GM18517 (cell line): Measurements from ENCODE around the gene UGGT1.

Experiments used
- ATAC-seq: cut with Tn5 transposase; IDR thresholded peaks from one replicate; pipeline ENCODE4 v1.9.1; 2021; ENCODE audit warnings: mild to moderate bottlenecking, moderate library complexity; ENCODE audit not compliant: unreplicated experiment

UGGT1 gene

GRCh38 chr2:128214251-128214650 lies 123.3 kb downstream of the UGGT1 start:
- ATAC-seq, result no peak

- no peak for ATAC-seq
These were observed 124.0 kb downstream of the UGGT1 start for GRCh38 chr2:128214866-128215460.

- no peak for ATAC-seq
These were observed 125.1 kb downstream of the UGGT1 start for GRCh38 chr2:128215897-128216642.

- ATAC-seq, result no peak
These were observed 126.7 kb downstream of the UGGT1 start for GRCh38 chr2:128217671-128218070.

- no peak for ATAC-seq
These were observed 128.9 kb downstream of the UGGT1 start for GRCh38 chr2:128219891-128220290.

GRCh38 chr2:128227862-128228261 lies 136.9 kb downstream of the UGGT1 start:
- ATAC-seq, result no peak

- no peak for ATAC-seq
These were observed 137.9 kb downstream of the UGGT1 start for GRCh38 chr2:128228894-128229293.

- ATAC-seq, result peak; percentile 95
These were observed 142.2 kb downstream of the UGGT1 start for GRCh38 chr2:128232965-128233789.

GRCh38 chr2:128233790-128234395 lies 142.9 kb downstream of the UGGT1 start:
- no peak for ATAC-seq

GRCh38 chr2:128234613-128235012 lies 143.6 kb downstream of the UGGT1 start:
- ATAC-seq, result no peak

- no peak for ATAC-seq
These were observed 144.6 kb downstream of the UGGT1 start for GRCh38 chr2:128235581-128235980.

- no peak for ATAC-seq
These were observed 145.6 kb downstream of the UGGT1 start for GRCh38 chr2:128236491-128237035.

- ATAC-seq, result no peak
These were observed 146.1 kb downstream of the UGGT1 start for GRCh38 chr2:128237081-128237534.

- no peak for ATAC-seq
These were observed 147.1 kb downstream of the UGGT1 start for GRCh38 chr2:128237911-128238697.

GRCh38 chr2:128241896-128242295 lies 150.9 kb downstream of the UGGT1 start:
- no peak for ATAC-seq
